Measurements from ENCODE around the gene APEX1.

Gene APEX1

DNA sequence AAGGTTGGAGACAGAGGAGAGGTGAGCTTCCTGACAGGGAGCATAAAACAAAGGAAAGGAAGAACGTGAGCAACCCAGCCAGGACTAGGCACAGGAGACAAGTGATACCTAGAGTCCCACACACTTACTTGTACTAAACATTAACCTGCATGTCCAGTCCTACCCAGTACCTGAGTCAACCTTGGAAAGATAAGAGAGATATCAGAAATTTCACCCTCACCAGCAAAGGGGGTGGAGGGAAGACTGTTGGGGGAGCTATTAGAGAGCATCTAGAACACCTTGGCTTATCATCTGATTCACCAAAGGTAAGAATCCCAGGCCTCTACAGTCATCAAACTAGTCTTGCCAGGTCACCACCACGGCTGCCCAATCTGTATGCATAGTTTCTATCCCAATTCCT, 30.2 kb upstream of the APEX1 start:
- Histone ChIP-seq H3K27ac (no peak overlapping the region), H3K4me2 (no peak overlapping the region), H3K4me3 (IDR thresholded peaks at IDR 0.05; ENCODE audit: insufficient read depth, low read depth, low read length) (no peak overlapping the region), H3K79me2 (ENCODE audit: insufficient read depth, low read depth) (no peaks in the 10 kb centered on the region), H3K36me3 (ENCODE audit: insufficient read depth) (no peaks in the 10 kb centered on the region), H3K4me1 (ENCODE audit: low read depth, poor library complexity, severe bottlenecking) (no peaks in the 10 kb centered on the region), H3K27me3 (ENCODE audit: insufficient read depth, low read depth) (no peaks in the 10 kb centered on the region), H2AFZ (ENCODE audit: low read depth) (no peak overlapping the region), H4K20me1 (ENCODE audit: insufficient read depth) (no peaks in the 10 kb centered on the region), H3K9ac (no peak overlapping the region)
- TF ChIP-seq CTCF (conservative IDR thresholded peaks at IDR 0.05; ENCODE audit: low read depth, low read length), result no peak

DNA sequence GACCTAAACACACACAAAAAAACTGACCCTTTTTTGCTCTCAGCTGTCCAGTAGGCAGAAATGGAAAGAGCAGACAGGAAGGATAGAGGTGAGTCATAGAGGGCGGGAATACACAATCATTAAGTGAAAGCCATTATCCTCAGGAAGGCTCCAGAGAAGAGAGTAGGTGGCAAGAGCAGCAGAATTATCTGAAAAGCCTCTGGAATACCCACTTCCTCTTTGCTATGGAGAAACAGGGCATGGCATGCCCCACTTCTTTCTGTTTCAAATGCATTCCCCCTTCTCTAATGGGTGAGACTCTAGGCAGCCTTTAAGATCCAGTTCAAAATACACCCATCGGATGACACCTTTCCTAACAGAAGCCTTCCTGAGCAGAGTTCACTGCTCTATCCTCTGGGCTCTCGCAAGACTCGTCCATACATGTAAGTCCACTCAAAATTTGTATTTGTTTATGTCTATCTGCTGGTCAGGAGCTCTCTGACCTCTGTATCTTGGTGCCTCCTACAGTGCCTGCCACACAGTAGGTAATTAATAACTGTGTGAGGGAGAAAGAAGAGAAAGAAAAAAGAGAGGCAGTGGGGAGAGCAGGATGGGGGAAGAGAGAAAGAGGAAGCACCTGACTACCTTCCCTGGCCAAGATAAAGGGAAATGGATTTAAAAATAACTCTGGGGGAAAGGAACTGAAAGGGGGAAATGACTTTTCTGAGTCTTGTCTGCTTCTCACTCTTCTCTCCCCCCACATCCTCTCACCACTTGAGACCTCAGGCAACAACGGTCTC, 27.6 kb upstream of the APEX1 start:
- H4K20me1 ChIP-seq (ENCODE audit: insufficient read depth), result no peaks in the 10 kb centered on the region

DNA sequence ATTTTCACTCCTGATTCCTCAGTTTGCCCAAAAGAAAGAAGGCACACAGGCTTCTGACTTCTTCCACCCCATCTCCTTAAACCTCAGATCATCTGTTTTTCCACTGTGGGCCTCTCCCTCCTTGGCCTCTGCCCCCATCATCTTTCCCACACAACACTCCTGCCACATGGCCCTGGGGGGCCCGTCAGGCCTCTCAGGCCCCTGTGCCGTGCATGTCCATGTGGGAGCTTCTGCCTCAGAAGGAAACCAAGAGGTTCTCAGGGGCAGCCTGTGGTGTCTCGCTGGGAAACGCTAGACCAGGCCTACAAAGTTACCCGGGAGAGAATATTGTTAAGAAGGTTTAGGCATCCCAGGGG, 27.0 kb upstream of the APEX1 start:
- no peaks in the 10 kb centered on the region for H4K20me1 ChIP-seq (ENCODE audit: insufficient read depth)
- no peak overlapping the region for H3K27ac ChIP-seq
- no peaks in the 10 kb centered on the region for H3K36me3 ChIP-seq (ENCODE audit: insufficient read depth)
- H3K9ac ChIP-seq, result no peak overlapping the region
- no peak overlapping the region for H2AFZ ChIP-seq (ENCODE audit: low read depth)
- no peak overlapping the region for H3K4me2 ChIP-seq
- H3K79me2 ChIP-seq (ENCODE audit: insufficient read depth, low read depth), result no peaks in the 10 kb centered on the region
- H3K27me3 ChIP-seq (ENCODE audit: insufficient read depth, low read depth), result no peaks in the 10 kb centered on the region
- no peak overlapping the region for H3K4me3 ChIP-seq (IDR thresholded peaks at IDR 0.05; ENCODE audit: insufficient read depth, low read depth, low read length)
- no peak for TF ChIP-seq CTCF (conservative IDR thresholded peaks at IDR 0.05; ENCODE audit: low read depth, low read length)
- no peaks in the 10 kb centered on the region for H3K4me1 ChIP-seq (ENCODE audit: low read depth, poor library complexity, severe bottlenecking)

More for the DNA sequence above, 27.6 kb upstream of the APEX1 start:
- H2AFZ ChIP-seq (ENCODE audit: low read depth), result no peak overlapping the region
- H3K27ac ChIP-seq, result no peak overlapping the region
- TF ChIP-seq CTCF (conservative IDR thresholded peaks at IDR 0.05; ENCODE audit: low read depth, low read length), result no peak
- no peak overlapping the region for H3K9ac ChIP-seq
- no peaks in the 10 kb centered on the region for H3K4me1 ChIP-seq (ENCODE audit: low read depth, poor library complexity, severe bottlenecking)
- no peak overlapping the region for H3K4me2 ChIP-seq
- H3K36me3 ChIP-seq (ENCODE audit: insufficient read depth), result no peaks in the 10 kb centered on the region
- H3K79me2 ChIP-seq (ENCODE audit: insufficient read depth, low read depth), result no peaks in the 10 kb centered on the region
- no peak overlapping the region for H3K4me3 ChIP-seq (IDR thresholded peaks at IDR 0.05; ENCODE audit: insufficient read depth, low read depth, low read length)
- no peaks in the 10 kb centered on the region for H3K27me3 ChIP-seq (ENCODE audit: insufficient read depth, low read depth)

DNA sequence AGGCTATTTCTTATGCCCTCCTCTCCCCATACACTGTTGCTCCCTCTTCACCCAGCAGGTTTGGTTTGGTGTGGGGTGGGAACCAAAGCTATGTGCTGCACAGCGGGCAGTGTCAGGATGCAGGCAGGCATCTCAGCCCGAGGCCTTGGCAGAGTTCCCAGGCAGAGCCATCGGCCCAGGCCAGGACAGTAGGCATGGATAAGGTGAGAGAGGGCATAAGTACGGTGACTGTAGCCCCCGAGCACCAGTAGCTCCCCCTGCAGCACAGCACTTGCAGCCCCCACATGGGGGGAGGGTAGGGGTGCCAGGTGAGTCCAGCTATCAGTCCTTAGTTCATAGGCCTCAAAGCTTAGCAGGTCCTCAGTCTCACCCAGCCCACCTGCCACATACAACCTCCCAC, 26.2 kb upstream of the APEX1 start:
- Histone ChIP-seq H3K36me3 (ENCODE audit: insufficient read depth) (no peaks in the 10 kb centered on the region), H3K4me1 (ENCODE audit: low read depth, poor library complexity, severe bottlenecking) (no peaks in the 10 kb centered on the region), H3K4me2 (no peak overlapping the region), H2AFZ (ENCODE audit: low read depth) (no peak overlapping the region), H3K27ac (no peak overlapping the region), H3K9ac (no peak overlapping the region), H3K27me3 (ENCODE audit: insufficient read depth, low read depth) (no peaks in the 10 kb centered on the region), H3K79me2 (ENCODE audit: insufficient read depth, low read depth) (no peaks in the 10 kb centered on the region), H4K20me1 (ENCODE audit: insufficient read depth) (no peaks in the 10 kb centered on the region), H3K4me3 (IDR thresholded peaks at IDR 0.05; ENCODE audit: insufficient read depth, low read depth, low read length) (no peak overlapping the region)
- TF ChIP-seq CTCF (conservative IDR thresholded peaks at IDR 0.05; ENCODE audit: low read depth, low read length), result no peak
